ENCODE results near the gene SMIM44.

Gene SMIM44

DNA sequence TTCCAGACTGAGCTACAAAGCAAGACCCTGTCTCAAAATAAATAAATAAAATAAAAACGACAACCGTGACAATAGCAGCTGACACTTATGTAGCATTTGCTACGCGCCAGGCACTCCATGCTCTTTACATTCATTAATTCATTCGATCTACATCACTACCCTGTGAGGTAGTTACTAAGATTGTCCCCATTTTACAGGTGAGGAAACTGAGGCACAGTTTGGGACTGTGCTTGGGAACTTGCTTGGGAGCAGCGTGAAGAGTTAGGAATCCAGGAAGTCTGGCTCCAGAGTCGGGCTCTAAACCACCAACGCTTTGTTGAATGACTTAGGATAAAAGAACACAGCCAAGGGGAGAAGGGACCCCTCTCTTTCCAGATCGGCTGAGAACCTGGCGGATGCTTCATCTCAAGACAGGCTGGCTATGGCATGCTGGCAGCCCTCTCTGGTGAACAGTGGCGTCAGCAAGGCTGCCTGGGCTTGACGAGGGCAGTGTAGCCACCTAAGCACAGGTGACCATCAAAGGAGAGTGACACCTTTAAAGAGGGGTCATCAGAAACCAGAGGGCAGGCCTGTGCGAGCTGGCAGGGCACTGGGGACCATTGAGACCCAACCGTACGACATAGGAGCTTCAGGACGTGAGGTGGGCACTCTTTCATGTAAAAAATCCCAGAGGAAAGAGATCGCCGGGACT lies 16.6 kb upstream of the SMIM44 start:
- no peak for DNase-seq

DNA sequence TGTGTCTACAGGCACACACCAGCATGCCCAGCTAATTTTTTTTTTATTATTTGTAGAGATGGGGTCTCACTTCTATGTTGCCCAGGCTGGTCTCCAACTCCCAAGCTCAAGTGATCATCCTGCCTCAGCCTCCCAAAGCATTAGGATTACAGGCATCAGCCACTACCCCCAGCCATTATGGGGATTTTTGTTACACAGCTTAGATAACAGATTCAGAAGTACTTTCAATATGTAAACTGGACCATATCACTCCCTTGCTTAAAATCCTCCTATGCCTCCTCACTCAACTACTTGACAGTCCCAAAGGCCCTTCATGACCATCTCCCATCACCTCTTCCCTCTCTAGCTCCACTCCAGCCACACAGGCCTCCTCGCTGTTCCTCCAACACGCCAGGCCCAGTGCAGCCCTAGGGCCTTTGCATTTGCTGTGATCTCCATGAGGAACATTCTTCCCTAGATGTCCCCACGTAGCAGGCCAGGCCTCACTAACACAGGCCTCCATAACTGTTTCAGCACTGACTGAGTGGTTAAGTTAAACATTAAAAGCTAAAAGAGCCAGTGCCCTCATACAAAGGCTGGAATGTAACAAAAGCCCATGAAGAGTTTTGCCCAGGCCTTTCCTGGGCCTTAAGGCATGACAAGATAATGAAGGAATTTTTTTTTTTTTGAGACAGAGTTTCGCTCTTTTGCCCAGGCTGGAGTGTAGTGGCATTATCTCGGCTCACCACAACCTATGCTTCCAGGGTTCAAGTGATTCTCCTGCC lies 14.7 kb upstream of the SMIM44 start:
- DNase-seq, result no peak

DNA sequence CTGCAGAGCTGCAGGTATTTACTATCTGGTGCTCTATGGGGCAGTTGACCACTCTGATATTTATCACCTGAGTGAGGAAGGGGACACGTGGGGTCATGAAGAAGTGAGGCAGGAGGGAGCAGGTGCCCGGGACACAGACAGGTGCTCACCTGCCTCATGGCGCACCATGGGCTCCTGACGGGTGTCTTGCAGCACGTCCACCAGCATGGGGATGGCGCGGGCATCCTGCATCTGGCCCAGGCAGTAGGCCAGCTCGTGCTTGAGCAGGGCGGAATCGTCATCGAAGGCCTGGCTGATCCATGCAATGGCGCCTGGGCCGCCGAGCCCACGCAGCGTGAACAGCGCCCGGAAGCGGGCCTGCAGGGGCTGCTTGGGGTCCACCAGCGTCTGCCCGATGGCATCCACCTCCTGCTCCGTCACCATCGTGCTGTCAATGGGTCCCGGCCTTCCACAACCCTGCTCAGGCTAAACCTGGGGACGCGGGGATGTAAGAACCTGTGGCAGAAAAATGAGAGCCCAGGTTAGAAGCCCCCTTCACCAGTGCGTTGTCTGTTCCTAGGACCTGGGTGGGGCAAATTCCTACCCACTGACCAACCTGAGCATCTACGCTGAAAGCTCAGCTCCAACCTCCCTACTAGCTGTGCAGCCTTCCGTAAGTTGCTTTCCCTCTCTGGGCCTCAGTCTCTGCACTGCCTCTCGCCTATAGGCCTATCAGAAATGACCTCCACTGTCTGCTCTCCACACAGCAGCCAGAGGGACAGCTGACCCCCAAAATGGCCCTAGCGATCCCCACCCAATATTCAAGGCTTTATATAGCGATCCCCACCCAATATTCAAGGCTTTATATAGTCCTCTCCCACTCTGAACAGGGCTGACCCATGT lies 13.4 kb upstream of the SMIM44 start:
- DNase-seq, result no peak

DNA sequence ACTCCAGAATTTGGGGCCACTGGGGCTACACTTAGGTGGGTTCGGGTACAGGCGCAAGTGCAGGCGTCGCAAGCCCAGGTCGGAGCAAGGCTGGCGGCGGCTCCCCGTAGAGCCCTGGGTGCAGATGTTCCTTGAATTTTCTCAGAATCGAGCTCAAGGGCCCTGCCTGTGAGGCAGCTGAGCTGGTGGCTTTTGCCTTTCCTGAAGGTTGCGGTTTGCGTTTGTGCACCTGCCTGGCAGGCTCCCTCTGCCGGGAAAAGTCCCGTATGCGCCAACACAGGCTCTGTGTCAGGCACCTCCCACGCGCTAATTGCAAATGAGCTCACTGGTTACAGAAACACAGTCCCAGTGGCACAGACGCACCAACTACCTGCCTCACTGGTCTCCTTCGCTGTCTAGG lies 11.3 kb upstream of the SMIM44 start:
- no peak for DNase-seq

DNA sequence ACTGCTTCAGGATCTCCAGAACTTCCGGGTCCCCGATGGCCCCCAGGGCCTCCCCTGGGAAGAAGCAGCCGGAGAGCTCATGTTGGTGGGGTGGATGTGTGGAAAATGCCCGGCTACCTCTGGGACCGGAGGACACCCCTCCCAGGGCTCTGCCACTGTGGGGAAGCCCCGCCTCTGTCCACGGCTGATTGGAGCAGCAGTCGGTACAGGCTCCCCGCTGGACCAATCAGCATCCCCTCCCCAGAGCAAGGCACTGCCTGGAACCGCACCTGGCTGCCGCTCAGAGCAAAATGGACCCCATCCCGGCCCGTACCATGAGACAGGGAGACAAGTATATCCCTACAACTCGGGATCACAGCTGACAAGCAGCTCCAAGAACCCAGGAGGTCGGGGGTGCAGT lies 10.8 kb upstream of the SMIM44 start:
- no peak for DNase-seq

DNA sequence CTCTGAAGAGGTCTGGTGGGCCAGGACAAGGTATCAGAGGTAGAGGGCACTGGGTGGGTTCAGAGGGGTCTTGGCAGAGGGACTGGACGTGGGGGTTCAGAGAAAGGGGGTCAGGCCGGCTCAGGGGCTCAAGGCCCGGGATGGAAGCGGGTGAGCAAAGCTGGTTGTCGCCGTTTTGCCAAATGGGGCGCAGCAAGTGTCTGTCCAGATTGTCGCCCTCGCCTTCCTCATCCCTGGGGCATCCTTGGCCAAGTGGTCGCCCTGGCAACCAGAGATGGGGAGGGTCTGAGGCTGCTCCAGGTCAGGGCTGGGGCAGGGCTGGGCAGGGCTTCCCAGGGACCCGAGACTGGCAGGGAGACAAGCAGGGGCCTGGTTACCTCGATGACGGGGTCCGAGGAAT lies 10.4 kb upstream of the SMIM44 start:
- no peak for DNase-seq

DNA sequence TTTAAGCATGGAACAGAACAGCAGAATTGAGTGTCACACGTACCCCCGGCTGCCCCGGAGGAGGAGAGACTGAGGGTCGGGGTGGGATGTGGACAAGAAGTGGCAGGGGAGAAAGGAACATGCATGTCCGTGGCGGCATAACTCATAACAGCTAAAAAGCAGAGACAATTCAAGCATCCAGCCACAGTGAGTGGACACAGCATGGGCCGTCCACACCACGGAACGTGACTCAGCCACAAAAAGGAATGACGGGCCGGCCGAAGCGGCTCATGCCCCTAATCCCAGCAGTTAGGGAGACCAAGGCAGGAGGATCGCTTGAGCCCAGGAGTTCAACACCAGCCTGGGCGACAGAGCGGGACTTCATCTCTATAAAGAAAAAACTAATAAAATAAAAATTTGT lies 9.7 kb upstream of the SMIM44 start:
- DNase-seq, result no peak

DNA sequence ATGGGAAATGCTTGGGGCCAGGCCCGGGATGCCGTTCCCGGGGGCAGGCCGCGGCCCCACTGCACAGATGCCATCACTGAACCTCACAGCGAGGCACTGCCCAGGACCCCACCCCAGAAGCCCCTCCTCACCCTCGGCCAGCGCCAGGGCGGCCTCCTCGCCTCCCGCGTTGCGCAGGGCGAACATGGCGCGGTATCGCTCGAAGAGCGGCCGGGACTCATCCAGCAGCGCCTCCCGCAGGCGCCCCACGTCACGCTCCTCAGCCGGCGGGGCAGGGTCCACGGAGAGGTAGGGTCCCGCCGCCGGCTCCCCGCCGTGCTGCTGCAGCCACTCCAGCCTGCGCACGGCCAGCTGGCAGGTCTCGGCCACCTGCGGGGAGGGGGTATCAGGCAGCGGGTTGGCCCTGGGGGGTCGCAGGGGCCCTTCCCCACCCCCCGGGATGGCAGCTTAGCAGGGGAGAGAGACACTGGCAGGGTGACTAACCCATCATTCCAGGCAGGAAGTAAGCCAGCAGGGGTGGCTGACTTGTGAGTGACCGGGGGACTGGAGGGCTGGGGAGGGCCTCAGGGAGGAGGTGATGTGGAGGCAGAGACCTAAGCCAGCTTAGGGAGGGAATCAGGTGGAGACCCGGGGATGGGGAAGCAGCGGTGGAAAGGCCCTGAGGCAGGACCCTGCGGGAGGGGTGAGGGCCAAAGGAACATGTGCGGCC lies 9.0 kb upstream of the SMIM44 start:
- DNase-seq, result no peak

DNA sequence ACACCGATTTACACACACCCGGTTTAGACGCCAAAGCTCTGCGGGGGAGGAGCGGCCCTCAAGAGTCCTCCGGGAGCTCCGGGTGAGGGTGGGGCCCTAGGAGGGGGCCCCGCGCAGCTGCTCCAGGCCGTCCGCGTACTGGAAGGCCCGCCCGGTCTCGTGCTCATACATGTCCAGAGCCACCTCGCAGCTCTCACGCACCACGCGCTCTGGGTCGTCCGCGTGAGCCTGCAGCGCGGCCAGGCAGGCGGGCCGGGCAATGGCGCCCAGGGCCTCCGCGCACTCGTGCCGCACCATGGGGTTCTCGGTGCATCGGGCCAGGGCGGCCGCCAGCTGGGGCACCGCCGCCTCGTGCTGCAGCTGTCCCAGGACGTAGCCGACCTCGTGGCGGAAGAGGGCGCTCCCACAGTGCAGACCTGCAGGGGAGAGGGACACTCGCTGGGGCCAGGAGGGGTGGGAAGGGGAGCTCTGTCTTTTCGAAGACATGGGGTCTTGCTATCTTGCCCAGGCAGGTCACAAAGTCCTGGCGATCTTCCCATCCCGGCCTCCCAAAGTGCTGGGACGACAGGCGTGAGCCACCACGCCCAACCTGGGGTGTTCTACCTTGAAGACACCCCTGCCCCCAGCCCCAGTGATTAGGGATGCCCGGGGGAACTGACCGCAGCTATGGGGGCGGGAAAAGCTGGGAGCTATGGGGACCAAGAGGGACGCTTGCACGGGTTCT lies 8.3 kb upstream of the SMIM44 start:
- DNase-seq, result no peak

DNA sequence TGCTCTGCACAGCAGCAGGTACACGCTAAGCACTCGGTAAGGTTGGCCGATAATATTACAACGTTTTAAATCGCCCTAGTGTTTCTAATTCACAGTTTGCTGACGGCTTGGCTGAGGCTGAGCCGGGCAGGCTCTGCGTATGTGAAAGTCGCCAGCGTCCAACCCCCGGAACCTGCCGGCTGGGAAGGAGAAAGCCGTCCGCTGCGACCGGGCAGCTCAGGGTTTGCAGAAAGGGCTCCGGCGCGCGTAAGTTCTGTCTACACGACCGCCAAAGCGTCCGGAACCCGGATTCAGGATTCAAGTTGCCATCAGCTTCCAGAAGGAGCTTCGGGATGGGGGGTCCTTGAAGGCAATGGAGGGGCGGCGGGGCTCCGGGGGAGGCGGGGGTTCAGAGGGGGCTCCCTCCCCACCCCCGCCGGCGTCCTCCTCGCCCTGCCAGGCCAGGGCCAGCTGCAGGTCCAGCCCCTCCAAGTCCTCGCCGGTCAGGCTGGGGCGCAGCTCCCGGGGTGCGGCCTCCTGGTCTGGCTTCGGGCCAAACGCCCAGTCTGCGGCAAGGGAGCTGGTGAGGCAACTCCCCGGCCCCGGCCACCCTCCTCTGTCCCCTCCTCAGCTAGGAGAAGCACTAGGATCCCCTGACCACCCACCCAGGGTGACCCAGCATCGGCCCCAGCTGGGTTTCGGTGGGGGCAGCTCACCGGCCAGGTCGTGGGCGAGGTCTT lies 575 bp downstream of the SMIM44 start:
- no peak for DNase-seq

DNA sequence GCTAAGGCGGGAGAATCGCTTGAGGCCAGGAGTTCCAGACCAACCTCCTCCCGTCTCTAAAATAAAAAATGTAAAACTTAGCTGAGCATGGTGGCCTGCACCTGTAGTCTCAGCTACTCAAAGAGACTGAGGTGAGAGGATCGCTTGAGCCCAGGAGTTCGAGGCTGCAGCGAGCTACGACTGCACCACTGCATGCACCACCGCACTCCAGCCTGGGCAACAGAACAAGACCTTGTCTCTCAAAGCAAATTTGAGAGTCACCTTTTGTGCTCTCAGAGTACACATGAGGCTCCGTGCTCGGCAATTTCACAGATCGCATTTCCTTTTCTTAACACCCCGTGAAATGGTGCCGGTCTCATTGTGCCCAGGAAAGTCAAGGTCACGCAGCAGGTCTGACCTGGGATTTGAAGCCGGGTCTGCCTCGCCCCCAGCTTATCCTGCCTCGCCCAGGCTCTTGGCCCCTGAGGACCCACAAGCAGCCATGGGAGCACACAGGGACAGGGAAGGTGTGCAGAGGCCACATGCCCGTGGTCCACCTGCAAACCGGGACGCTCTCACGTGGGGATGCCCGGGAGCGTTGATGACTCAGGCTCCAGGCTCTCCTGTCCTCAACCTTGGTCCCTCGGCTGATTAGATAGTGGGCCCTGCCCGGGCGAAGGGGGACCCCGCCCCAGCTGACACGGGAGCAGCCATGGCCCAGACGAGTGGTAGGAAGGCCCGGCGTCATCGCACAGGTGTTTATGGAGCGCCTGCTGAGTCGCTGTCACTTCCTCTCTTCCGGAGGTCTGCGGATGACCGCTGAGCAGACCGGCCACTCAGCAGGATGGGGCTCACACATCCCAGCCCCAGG lies 1.8 kb downstream of the SMIM44 start:
- DNase-seq, result no peak

DNA sequence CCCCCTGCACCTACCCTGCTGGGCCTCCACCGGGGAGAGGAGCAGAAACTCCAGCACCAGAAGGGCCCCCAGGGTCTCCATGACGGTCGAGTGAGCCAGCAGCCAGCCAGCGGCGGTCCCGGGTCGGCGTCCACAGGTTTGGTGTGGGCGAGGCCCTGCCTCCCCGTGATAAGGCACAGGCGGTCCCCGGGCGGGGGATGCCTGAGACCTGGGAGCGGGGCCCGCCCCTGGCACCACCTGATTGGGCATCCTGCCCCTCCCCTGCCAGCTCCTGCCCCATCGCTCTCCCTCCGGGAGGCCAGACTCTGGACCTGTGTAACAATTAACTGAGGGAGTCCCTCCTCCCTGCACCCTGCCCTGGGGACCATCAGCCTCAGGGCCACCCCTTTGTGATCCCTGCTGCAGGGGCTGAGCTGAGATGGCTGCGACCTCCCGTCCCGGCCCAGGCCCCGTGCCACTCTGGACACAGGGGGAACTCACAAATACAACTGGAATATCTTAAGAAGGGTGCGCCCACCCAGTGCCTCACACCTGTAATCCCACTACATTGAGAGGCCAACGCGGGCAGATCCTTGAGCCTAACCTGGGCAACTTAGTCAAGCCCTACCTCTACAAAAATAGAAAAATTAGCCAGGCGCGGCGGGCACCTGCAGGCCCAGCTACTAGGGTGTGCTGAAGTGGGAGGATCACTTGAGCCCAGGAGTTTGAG lies 2.7 kb downstream of the SMIM44 start, which contains the start of gene SMIM24:
TSS of gene SMIM24 (minus strand) at position 143 of the 709 bp plus-strand sequence. CDS start at position 81, 62 bp downstream.
- no peak for DNase-seq

DNA sequence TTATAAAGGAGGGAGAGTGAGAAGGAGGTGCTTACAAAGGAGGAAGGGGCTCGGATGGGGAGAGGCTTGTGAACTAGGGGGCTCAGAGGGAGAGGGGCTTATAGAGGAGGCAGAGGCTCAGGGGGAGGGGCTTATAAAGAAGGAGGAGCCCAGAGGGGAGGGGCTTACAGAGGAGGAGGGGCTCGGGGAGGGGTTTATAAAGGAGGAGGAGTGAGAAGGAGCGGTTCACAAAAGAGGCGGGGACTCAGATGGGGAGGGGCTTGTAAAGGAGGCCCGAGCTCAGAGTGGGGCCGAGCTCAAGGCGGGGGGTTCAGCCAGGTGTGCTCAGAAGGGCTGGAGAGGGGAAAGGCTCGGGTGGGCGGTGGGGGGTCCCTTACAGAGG lies 3.4 kb downstream of the SMIM44 start:
- no peak for DNase-seq

DNA sequence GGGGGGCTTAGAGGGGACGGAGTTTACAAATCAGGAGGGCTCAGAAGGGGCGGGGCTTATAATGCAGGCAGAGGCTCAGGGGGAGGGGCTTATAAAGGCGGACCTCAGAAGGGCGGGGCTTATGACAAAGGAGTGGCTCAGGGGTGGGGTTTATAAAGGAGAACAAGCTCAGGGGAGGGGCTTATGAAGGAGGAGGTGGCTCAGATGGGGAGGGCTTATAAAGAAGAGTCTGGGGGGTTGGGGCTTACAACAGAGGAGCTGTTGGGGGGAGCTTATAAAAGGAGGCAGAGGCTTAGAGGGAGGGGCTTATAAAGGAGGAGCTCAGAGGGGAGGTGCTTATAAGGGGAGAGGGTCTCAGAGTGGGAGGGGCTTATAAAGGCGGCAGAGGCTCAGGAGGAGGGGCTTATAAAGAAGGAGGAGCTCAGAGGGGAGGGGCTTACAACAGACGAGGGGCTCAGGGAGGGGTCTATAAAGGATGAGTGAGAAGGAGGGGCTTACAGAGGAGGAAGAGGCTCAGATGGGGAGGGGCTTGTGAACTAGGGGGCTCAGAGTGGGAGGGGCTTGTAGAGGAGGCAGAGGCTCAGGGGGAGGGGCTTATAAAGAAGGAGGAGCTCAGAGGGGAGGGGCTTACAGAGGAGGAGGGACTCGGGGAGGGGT lies 3.9 kb downstream of the SMIM44 start:
- no peak for DNase-seq

DNA sequence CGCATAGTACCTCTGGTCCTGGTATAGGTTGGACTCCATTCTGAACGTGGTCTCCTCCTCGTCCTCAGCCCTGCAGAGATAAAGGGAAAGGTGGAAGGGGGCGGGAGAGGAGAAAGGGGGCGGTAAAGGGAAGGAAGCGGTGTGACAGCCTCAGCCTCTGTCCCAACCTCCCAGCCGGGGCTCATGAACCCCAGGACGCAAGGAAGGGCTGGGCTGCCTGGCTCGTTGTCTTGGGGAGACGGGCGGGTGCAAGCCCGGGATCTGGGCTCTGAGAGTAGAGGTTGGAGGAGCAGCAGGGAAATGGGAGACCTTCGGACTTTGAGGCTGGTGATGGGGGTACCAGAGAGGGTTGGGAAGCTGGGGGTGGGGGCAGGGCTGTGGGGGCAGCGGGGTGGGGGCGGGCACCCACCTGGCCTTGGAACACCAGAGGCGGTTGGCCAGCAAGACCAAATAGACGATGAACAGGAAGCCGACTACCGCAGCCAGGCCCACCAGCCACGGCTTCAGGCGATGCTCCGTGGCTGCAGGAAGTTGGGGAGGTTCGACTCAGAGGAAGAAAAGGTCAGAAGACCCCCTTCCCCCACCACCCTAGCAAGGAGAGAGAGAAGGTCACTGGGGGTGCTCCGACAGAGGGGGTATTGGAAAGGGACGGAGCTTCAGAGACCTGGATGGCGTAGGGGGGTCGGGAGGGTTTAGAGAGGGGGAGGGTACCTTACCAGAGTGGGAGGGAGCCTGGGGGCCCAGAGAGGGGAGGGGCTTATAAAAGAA lies 4.6 kb downstream of the SMIM44 start:
- DNase-seq, result no peak

DNA sequence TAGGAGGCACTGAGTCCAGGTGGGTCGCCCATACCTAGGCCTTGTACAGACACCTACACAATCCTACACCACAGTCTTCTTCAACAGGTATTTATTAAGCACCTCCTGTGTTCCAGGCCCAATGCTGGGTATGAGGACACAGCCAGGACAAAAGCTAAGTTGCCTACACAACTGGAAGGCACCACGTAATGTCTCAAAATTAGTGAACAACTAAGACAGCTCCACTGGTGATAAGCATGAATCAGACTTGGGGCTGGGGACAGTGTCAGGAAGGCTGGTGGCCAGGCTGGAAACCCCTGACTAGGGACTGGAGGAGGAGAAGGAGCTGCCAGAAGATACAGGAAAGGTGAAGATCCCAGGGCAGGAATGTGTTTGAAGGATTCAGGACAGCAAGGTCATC lies 5.3 kb downstream of the SMIM44 start:
- no peak for DNase-seq

DNA sequence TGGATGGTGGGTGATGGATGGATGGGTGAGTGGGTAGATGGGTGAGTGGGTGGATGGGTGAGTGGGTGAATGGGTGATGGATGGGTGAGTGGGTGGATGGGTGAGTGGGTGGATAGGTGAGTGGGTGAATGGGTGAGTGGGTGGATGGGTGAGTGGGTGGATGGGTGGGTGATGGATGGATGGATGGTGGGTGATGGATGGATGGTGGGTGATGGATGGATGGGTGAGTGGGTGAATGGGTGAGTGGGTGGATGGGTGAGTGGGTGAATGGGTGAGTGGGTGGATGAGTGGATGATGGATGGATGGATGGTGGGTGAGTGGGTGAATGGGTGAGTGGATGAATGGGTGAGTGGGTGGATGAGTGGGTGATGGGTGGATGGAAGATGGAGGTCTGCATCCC lies 5.7 kb downstream of the SMIM44 start:
- DNase-seq, result no peak

DNA sequence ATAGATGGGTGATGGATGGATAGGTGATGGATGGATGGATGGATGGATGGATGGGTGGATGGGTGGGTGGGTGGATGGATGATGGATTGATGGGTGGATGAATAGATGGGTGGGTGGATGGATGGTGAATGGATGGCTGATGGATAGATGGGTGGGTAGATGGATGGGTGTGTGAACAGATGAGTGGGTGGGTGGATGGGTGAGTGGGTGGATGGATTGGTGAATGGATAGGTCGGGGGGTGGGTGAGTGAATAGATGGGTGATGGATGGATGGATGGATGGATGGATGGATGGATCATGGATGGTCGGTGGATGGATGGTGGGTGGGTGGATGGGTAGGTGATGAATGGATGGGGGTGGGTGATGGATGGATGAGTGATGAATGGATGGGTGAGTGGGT lies 6.4 kb downstream of the SMIM44 start:
- DNase-seq, result no peak

DNA sequence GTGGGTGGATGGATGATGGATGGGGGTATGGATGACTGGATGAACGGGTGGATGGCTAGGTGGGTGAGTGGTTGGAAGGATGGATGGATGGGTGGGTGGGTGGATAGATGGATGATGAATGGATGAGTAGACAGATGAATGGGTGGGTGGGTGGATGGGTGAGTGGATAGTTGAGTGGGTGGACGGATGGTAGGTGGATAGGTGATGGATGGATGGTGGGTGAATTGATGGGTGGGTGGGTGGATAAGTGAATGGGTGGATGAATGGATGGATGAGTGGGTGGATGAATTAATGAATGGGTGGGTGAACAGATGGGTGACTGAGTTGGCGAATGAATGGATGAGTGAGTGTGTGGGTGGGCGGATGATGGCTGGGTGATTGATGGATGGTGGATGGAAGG lies 7.8 kb downstream of the SMIM44 start:
- DNase-seq, result no peak
